Keratinocyte (primary cell): ENCODE measurements around the gene STPG4. TPM values are rescaled to one million over a fixed set of nuclear protein-coding genes. Genes with fewer than 3 reads are reported as not detected.

Source experiments
- DNase-seq: peaks from one replicate; pipeline ENCODE4 v3.0.0-alpha.2; 2011; ENCODE audit warnings: low read depth, missing footprints, low spot score
- FAIRE-seq: peaks from 2 replicates; lab custom pipeline; 2011; peaks lifted over from hg19 to GRCh38; lab: Jason Lieb, UNC
- H2AFZ ChIP-seq: 2 replicates; pipeline ENCODE4 v1.6.0; 2012; ENCODE audit warnings: low read length, control low read depth, inconsistent platforms; ENCODE audit not compliant: control insufficient read depth
- H3K27ac ChIP-seq: 2 replicates; pipeline ENCODE4 v1.5.1; 2011; ENCODE audit warnings: low read length; ENCODE audit not compliant: control insufficient read depth, insufficient read depth
- H3K27me3 ChIP-seq: 3 replicates; pipeline ENCODE4 v1.6.0; 2011; ENCODE audit warnings: low read length; ENCODE audit not compliant: control insufficient read depth, insufficient read depth; ENCODE audit errors: extremely low read depth
- H3K36me3 ChIP-seq, 2 experiments: 2 replicates in 1 of 2; 3 replicates in 1 of 2; pipeline ENCODE4 v1.5.1; 2011; ENCODE audit warnings: low read length in 2 of 2, mild to moderate bottlenecking in 1 of 2; ENCODE audit not compliant: control insufficient read depth in 2 of 2, insufficient read depth in 2 of 2; ENCODE audit errors: extremely low read depth in 1 of 2
- H3K4me1 ChIP-seq: 3 replicates; pipeline ENCODE4 v1.5.1; 2011; ENCODE audit warnings: low read length; ENCODE audit not compliant: control insufficient read depth, insufficient read depth; ENCODE audit errors: extremely low read depth
- H3K4me2 ChIP-seq: 3 replicates; pipeline ENCODE4 v1.6.0; 2011; ENCODE audit warnings: low read depth, low read length; ENCODE audit not compliant: control insufficient read depth, insufficient read depth; ENCODE audit errors: extremely low read depth
- H3K4me3 ChIP-seq, 3 experiments: fragments of 200-600 bp in 1 of 3; sonication (generic) in 1 of 3; 2 replicates in 2 of 3; 3 replicates in 1 of 3; pipeline ENCODE4 v1.5.1; 2011 to 2016; ENCODE audit warnings: low read length in 3 of 3, mild to moderate bottlenecking in 3 of 3, control low read depth in 2 of 3, inconsistent platforms in 1 of 3, low read depth in 1 of 3, mixed read lengths in 1 of 3, mixed run types in 1 of 3, moderate library complexity in 1 of 3; ENCODE audit not compliant: control insufficient read depth in 2 of 3, insufficient read depth in 2 of 3; ENCODE audit errors: extremely low read depth in 1 of 3
- H3K79me2 ChIP-seq: 2 replicates; pipeline ENCODE4 v1.6.0; 2012; ENCODE audit warnings: low read length; ENCODE audit not compliant: control insufficient read depth, insufficient read depth
- H3K9ac ChIP-seq: 3 replicates; pipeline ENCODE4 v1.6.0; 2011; ENCODE audit warnings: low read length; ENCODE audit not compliant: control insufficient read depth, insufficient read depth; ENCODE audit errors: extremely low read depth
- H3K9me1 ChIP-seq: 3 replicates; pipeline ENCODE4 v1.6.0; 2011; ENCODE audit warnings: low read length; ENCODE audit not compliant: control insufficient read depth, insufficient read depth; ENCODE audit errors: extremely low read depth
- H3K9me3 ChIP-seq: 2 replicates; pipeline ENCODE4 v1.5.1; 2012; ENCODE audit warnings: low read depth, low read length; ENCODE audit not compliant: control insufficient read depth
- H4K20me1 ChIP-seq: 3 replicates; pipeline ENCODE4 v1.6.0; 2011; ENCODE audit warnings: low read length; ENCODE audit not compliant: control insufficient read depth, insufficient read depth; ENCODE audit errors: extremely low read depth
- CTCF ChIP-seq, 3 experiments: IDR thresholded peaks in 1 of 3; conservative IDR thresholded peaks in 1 of 3; optimal IDR thresholded peaks in 1 of 3; 2 replicates in 2 of 3; 3 replicates in 1 of 3; pipeline versions ENCODE3 to v1.5.1; 2011; ENCODE audit warnings: low read length in 3 of 3, mild to moderate bottlenecking in 3 of 3, moderate library complexity in 2 of 3, control low read depth in 1 of 3, inconsistent platforms in 1 of 3; ENCODE audit not compliant: insufficient read depth in 2 of 3; ENCODE audit errors: extremely low read depth in 1 of 3
- EZH2 ChIP-seq: IDR thresholded peaks from one replicate; pipeline ENCODE4 v1.6.1; 2012; ENCODE audit warnings: inconsistent platforms, mild to moderate bottlenecking, low read length, moderate library complexity
- dilution Hi-C: fragments of 300-500 bp; cut with MboI; formaldehyde crosslinking; loops from one replicate; pipeline ENCODE4 v1.7.0; 2020; ENCODE audit warnings: low sequenced_read_pairs; ENCODE audit not compliant: extremely low pct_ligation_motif_present
- polyA plus RNA-seq, 5 experiments: library from polyadenylated mRNA; depleted of rRNA in 3 of 5; stranded (reverse) in 3 of 5; stranded (forward) in 1 of 5; unstranded in 1 of 5; fragments of >200 nt; gene quantifications; 1 replicate in 1 of 5; 2 replicates in 3 of 5; 3 replicates in 1 of 5; pipeline versions ENCODE4 v1.2.1 to v1.2.3, GENCODE V29; 2011 to 2012; ENCODE audit warnings: missing spikeins in 2 of 5, low read depth in 1 of 5, low replicate concordance in 1 of 5

The STPG4 gene
- polyA plus RNA-seq, 1 donor (not counting 4 experiments of a cell fraction or from before 2014, with no cell fraction given) = 0.26 TPM

GRCh38 chr2:47072728-47073191 lies 82.3 kb downstream of the STPG4 start:
- H4K20me1 ChIP-seq = no peaks in the 10 kb centered on the region
- no peaks in the 10 kb centered on the region for H3K27me3 ChIP-seq
- dilution Hi-C loops = no loop called here
- no peak overlapping the region for H3K4me2 ChIP-seq
- TF ChIP-seq EZH2 (no peak), CTCF (optimal IDR thresholded peaks at IDR 0.05 in 1 of 3, IDR thresholded peaks at IDR 0.05 in 1 of 3, conservative IDR thresholded peaks at IDR 0.05 in 1 of 3; ENCODE audit: extremely low read depth in 1 of 3, insufficient read depth in 2 of 3, low read length in 3 of 3) (no peak)
- no peak overlapping the region for H2AFZ ChIP-seq
- DNase-seq (no peak), FAIRE-seq (no peak)
- no peak overlapping the region for H3K4me3 ChIP-seq
- H3K4me1 ChIP-seq = peaks cover 32% of the 10 kb centered on the region
- no peak overlapping the region for H3K9ac ChIP-seq
- no peaks in the 10 kb centered on the region for H3K79me2 ChIP-seq
- H3K36me3 ChIP-seq = no peaks in the 10 kb centered on the region
- no peaks in the 10 kb centered on the region for H3K9me3 ChIP-seq
- H3K27ac ChIP-seq = no peak overlapping the region
- H3K9me1 ChIP-seq = no peaks in the 10 kb centered on the region

DNA sequence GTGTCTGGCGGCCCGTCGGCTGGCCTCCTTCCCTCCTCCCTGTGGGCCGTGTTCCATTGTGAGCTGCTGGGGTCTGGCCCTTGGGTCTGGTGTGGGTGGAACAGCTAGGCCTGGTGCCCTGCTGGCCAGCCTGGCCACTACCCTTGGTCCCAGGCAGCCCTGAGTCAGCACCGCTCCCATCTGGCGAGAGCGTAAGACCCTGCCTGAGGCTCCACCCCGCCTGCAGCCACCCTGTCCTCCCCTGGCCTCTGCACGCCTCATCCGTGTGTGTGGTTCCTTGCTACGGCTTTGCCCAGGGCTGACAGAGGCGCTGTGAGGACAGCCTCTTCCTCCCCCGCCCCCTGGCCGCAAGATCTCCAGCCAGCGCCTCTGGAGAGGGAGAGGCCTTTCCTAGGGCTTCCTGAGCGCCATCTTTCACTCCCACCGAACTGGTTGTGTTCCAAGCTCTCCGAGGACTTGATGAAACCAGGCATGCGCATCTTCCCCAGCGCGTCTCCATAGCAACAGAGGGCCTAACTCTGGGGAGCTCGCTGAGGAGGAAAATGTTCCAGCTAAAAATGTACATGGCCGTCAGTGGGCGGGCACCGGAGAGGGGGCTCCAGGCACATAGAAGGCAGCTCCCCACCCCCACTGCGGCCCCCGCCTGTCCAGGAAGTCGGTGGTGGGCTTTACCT lies 83.0 kb downstream of the STPG4 start:
- Histone ChIP-seq H3K36me3 (no peaks in the 10 kb centered on the region), H3K9me3 (no peaks in the 10 kb centered on the region), H3K9ac (no peak overlapping the region), H3K27me3 (no peaks in the 10 kb centered on the region), H3K27ac (no peak overlapping the region), H3K4me1 (peaks cover 30% of the 10 kb centered on the region), H4K20me1 (no peaks in the 10 kb centered on the region), H3K79me2 (no peaks in the 10 kb centered on the region), H3K9me1 (no peaks in the 10 kb centered on the region), H3K4me2 (no peak overlapping the region), H2AFZ (no peak overlapping the region), H3K4me3 (no peak overlapping the region)
- DNase-seq (no peak), FAIRE-seq (no peak)
- TF ChIP-seq EZH2 (no peak), CTCF (optimal IDR thresholded peaks at IDR 0.05 in 1 of 3, IDR thresholded peaks at IDR 0.05 in 1 of 3, conservative IDR thresholded peaks at IDR 0.05 in 1 of 3; ENCODE audit: extremely low read depth in 1 of 3, insufficient read depth in 2 of 3, low read length in 3 of 3) (no peak)
- dilution Hi-C loops = no loop called here
